ENCODE data around the gene KCMF1. TPM values are rescaled to one million over a fixed set of nuclear protein-coding genes. Genes with fewer than 3 reads are reported as not detected.

Gene KCMF1
- total and polyA plus RNA-seq, 2 of the 13 experiments (the other 11 are each of a cell fraction or from before 2014, with no cell fraction given), result 62.1 to 116 TPM

DNA sequence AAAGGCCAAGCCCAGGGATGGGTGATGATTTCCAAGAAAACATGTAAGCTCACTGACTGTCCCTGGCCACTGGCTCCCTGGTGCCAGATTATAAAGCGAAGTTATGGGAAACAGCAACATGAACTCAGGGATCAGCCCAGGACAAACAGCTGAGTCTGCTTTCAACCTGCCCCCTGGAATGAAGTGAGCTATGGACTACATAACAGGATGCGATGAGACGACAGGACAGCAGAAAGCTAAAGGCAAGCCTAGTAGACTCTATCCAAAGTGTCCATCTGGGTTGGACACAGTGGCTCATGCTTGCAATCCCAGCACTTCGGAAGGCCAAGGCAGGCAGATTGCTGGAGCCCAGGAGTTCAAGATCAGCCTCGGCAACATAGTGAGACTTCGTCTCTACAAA lies 16.6 kb upstream of the KCMF1 start (continued):
- TF ChIP-seq, protein P1, sequence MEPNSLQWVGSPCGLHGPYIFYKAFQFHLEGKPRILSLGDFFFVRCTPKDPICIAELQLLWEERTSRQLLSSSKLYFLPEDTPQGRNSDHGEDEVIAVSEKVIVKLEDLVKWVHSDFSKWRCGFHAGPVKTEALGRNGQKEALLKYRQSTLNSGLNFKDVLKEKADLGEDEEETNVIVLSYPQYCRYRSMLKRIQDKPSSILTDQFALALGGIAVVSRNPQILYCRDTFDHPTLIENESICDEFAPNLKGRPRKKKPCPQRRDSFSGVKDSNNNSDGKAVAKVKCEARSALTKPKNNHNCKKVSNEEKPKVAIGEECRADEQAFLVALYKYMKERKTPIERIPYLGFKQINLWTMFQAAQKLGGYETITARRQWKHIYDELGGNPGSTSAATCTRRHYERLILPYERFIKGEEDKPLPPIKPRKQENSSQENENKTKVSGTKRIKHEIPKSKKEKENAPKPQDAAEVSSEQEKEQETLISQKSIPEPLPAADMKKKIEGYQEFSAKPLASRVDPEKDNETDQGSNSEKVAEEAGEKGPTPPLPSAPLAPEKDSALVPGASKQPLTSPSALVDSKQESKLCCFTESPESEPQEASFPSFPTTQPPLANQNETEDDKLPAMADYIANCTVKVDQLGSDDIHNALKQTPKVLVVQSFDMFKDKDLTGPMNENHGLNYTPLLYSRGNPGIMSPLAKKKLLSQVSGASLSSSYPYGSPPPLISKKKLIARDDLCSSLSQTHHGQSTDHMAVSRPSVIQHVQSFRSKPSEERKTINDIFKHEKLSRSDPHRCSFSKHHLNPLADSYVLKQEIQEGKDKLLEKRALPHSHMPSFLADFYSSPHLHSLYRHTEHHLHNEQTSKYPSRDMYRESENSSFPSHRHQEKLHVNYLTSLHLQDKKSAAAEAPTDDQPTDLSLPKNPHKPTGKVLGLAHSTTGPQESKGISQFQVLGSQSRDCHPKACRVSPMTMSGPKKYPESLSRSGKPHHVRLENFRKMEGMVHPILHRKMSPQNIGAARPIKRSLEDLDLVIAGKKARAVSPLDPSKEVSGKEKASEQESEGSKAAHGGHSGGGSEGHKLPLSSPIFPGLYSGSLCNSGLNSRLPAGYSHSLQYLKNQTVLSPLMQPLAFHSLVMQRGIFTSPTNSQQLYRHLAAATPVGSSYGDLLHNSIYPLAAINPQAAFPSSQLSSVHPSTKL (CRISPR knock-in tag; IDR thresholded peaks at IDR 0.05), result peak; percentile 62
- TF ChIP-seq THAP9 (CRISPR knock-in tag; IDR thresholded peaks at IDR 0.05; ENCODE audit: borderline replicate concordance) (0 out of 2 replicates have a peak, but pooled peaks have one; percentile 40), ZNF644 (CRISPR knock-in tag; IDR thresholded peaks at IDR 0.05; ENCODE audit: low read depth) (peak; percentile 57; the same call in 1 of the 2 replicates), NCOR1 (IDR thresholded peaks at IDR 0.05; ENCODE audit: borderline replicate concordance, low read length) (0 out of 2 replicates have a peak, but pooled peaks have one; percentile 12), HOXA3 (CRISPR knock-in tag; IDR thresholded peaks at IDR 0.05) (peak; percentile 34; the same call in 1 of the 2 replicates), ISL2 (CRISPR knock-in tag; IDR thresholded peaks at IDR 0.05) (no peak), ZFX (CRISPR knock-in tag; IDR thresholded peaks at IDR 0.05; ENCODE audit: low read depth) (peak; percentile 28; the same call in 1 of the 2 replicates), HDAC1 (CRISPR knock-in tag; IDR thresholded peaks at IDR 0.05) (0 out of 2 replicates have a peak, but pooled peaks have one; percentile 15), SAP130 (CRISPR knock-in tag; IDR thresholded peaks at IDR 0.05; ENCODE audit: low read depth) (peak; percentile 83), MIXL1 (CRISPR knock-in tag; IDR thresholded peaks at IDR 0.05) (peak; percentile 45; the same call in 1 of the 2 replicates), PHF21A (CRISPR knock-in tag; IDR thresholded peaks at IDR 0.05) (peak; percentile 40; the same call in 1 of the 2 replicates), IKZF4 (CRISPR knock-in tag; IDR thresholded peaks at IDR 0.05; ENCODE audit: borderline replicate concordance, low read depth, not compliant biosample characterization) (no peak), FOXJ3 (CRISPR knock-in tag; IDR thresholded peaks at IDR 0.05; ENCODE audit: borderline replicate concordance) (no peak), PATZ1 (CRISPR knock-in tag; IDR thresholded peaks at IDR 0.05) (0 out of 2 replicates have a peak, but pooled peaks have one; percentile 29)
- TF ChIP-seq, protein P2, sequence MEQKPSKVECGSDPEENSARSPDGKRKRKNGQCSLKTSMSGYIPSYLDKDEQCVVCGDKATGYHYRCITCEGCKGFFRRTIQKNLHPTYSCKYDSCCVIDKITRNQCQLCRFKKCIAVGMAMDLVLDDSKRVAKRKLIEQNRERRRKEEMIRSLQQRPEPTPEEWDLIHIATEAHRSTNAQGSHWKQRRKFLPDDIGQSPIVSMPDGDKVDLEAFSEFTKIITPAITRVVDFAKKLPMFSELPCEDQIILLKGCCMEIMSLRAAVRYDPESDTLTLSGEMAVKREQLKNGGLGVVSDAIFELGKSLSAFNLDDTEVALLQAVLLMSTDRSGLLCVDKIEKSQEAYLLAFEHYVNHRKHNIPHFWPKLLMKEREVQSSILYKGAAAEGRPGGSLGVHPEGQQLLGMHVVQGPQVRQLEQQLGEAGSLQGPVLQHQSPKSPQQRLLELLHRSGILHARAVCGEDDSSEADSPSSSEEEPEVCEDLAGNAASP (CRISPR knock-in tag; IDR thresholded peaks at IDR 0.05; ENCODE audit: borderline replicate concordance), result peak; percentile 90; the same call in 1 of the 2 replicates
- TF ChIP-seq, protein P3, sequence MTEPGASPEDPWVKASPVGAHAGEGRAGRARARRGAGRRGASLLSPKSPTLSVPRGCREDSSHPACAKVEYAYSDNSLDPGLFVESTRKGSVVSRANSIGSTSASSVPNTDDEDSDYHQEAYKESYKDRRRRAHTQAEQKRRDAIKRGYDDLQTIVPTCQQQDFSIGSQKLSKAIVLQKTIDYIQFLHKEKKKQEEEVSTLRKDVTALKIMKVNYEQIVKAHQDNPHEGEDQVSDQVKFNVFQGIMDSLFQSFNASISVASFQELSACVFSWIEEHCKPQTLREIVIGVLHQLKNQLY (CRISPR knock-in tag; IDR thresholded peaks at IDR 0.05), result peak; percentile 24; the same call in 1 of the 2 replicates
- TF ChIP-seq, protein P4, sequence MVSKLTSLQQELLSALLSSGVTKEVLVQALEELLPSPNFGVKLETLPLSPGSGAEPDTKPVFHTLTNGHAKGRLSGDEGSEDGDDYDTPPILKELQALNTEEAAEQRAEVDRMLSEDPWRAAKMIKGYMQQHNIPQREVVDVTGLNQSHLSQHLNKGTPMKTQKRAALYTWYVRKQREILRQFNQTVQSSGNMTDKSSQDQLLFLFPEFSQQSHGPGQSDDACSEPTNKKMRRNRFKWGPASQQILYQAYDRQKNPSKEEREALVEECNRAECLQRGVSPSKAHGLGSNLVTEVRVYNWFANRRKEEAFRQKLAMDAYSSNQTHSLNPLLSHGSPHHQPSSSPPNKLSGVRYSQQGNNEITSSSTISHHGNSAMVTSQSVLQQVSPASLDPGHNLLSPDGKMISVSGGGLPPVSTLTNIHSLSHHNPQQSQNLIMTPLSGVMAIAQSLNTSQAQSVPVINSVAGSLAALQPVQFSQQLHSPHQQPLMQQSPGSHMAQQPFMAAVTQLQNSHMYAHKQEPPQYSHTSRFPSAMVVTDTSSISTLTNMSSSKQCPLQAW (CRISPR knock-in tag; IDR thresholded peaks at IDR 0.05), result 0 out of 2 replicates have a peak, but pooled peaks have one; percentile 56
